ENCODE results near the gene MON2.

The MON2 gene

GRCh38 chr12:62540354-62540753 lies 73.7 kb downstream of the MON2 start:
- 50% methylated on average over 2 of the region's 2 CpGs for WGBS
- Histone ChIP-seq H3K23ac (ENCODE audit: low read length in 2 of 2) (no peak overlapping the region), H3K9me3 (ENCODE audit: control insufficient read depth, low read length) (no peaks in the 10 kb centered on the region)

GRCh38 chr12:62542814-62543213 lies 76.2 kb downstream of the MON2 start:
- no peak for DNase-seq
- Histone ChIP-seq H2AFZ (ENCODE audit: low read depth, low read length) (no peak overlapping the region), H3K4me2 (ENCODE audit: low read length, poor library complexity, severe bottlenecking) (no peak overlapping the region), H2BK120ac (ENCODE audit: low read depth, low read length) (no peak overlapping the region), H3K27ac (ENCODE audit: low read length, poor library complexity, severe bottlenecking) (no peak overlapping the region), H3K4ac (ENCODE audit: low read depth in 1 of 2, low read length in 2 of 2) (no peak overlapping the region), H2BK12ac (ENCODE audit: low read length in 2 of 2) (no peak overlapping the region), H3K14ac (ENCODE audit: low read length in 2 of 2) (no peak overlapping the region), H2AK5ac (ENCODE audit: low read length, severe bottlenecking) (no peak overlapping the region), H3K9me3 (ENCODE audit: control insufficient read depth, low read length) (no peaks in the 10 kb centered on the region), H3K9ac (ENCODE audit: low read length) (no peak overlapping the region), H4K91ac (ENCODE audit: low read length) (no peak overlapping the region), H3K27me3 (ENCODE audit: control insufficient read depth in 1 of 2, insufficient read depth in 1 of 2, low read length in 2 of 2) (no peaks in the 10 kb centered on the region), H3K18ac (ENCODE audit: low read depth in 1 of 2, low read length in 2 of 2) (no peak overlapping the region), H4K8ac (ENCODE audit: low read length) (no peak overlapping the region), H3K79me1 (replicated peaks; ENCODE audit: low read length, poor library complexity, severe bottlenecking) (peaks cover 8% of the 10 kb centered on the region), H3K23ac (ENCODE audit: low read length in 2 of 2) (no peak overlapping the region), H3K4me1 (ENCODE audit: control insufficient read depth, insufficient read depth, low read depth, low read length) (no peaks in the 10 kb centered on the region), H3K36me3 (ENCODE audit: control insufficient read depth in 1 of 2, insufficient read depth in 2 of 2, low read depth in 1 of 2, low read length in 2 of 2) (peaks cover 9 to 94% of the 10 kb centered on the region in 2 experiments), H2BK5ac (ENCODE audit: low read depth, low read length, poor library complexity, severe bottlenecking) (no peak overlapping the region), H3K4me3 (ENCODE audit: insufficient read depth in 1 of 2, low read depth in 1 of 2, low read length in 2 of 2) (no peak overlapping the region), H2BK15ac (ENCODE audit: low read depth, poor library complexity, severe bottlenecking) (no peak overlapping the region)
- no CpG with 5 or more reads among the region's 1 CpG for WGBS

More at GRCh38 chr12:62540354-62540753, 73.7 kb downstream of the MON2 start:
- no peaks in the 10 kb centered on the region for H3K4me1 ChIP-seq (ENCODE audit: control insufficient read depth, insufficient read depth, low read depth, low read length)
- no peak overlapping the region for H3K27ac ChIP-seq (ENCODE audit: low read length, poor library complexity, severe bottlenecking)
- H4K91ac ChIP-seq (ENCODE audit: low read length) = no peak overlapping the region
- no peak overlapping the region for H3K4me2 ChIP-seq (ENCODE audit: low read length, poor library complexity, severe bottlenecking)
- H3K9ac ChIP-seq (ENCODE audit: low read length) = no peak overlapping the region
- no peak overlapping the region for H2BK12ac ChIP-seq (ENCODE audit: low read length in 2 of 2)
- peaks cover 6 to 94% of the 10 kb centered on the region in 2 experiments for H3K36me3 ChIP-seq (ENCODE audit: control insufficient read depth in 1 of 2, insufficient read depth in 2 of 2, low read depth in 1 of 2, low read length in 2 of 2)
- H3K79me1 ChIP-seq (replicated peaks; ENCODE audit: low read length, poor library complexity, severe bottlenecking) = peaks cover 9% of the 10 kb centered on the region
- H2AFZ ChIP-seq (ENCODE audit: low read depth, low read length) = no peak overlapping the region
- no peak overlapping the region for H2BK5ac ChIP-seq (ENCODE audit: low read depth, low read length, poor library complexity, severe bottlenecking)
- no peak overlapping the region for H2BK120ac ChIP-seq (ENCODE audit: low read depth, low read length)
- no peak overlapping the region for H3K4me3 ChIP-seq (ENCODE audit: insufficient read depth in 1 of 2, low read depth in 1 of 2, low read length in 2 of 2)
- H3K4ac ChIP-seq (ENCODE audit: low read depth in 1 of 2, low read length in 2 of 2) = no peak overlapping the region
- H3K18ac ChIP-seq (ENCODE audit: low read depth in 1 of 2, low read length in 2 of 2) = no peak overlapping the region
- no peak for DNase-seq
- no peak overlapping the region for H2AK5ac ChIP-seq (ENCODE audit: low read length, severe bottlenecking)
- no peaks in the 10 kb centered on the region for H3K27me3 ChIP-seq (ENCODE audit: control insufficient read depth in 1 of 2, insufficient read depth in 1 of 2, low read length in 2 of 2)
- no peak overlapping the region for H3K14ac ChIP-seq (ENCODE audit: low read length in 2 of 2)
- no peak overlapping the region for H4K8ac ChIP-seq (ENCODE audit: low read length)
- no peak overlapping the region for H2BK15ac ChIP-seq (ENCODE audit: low read depth, poor library complexity, severe bottlenecking)

GRCh38 chr12:62543324-62543723 lies 76.7 kb downstream of the MON2 start:
- no peak for DNase-seq
- 100% methylated on average over 5 of the region's 5 CpGs for WGBS
- H3K79me1 ChIP-seq (replicated peaks; ENCODE audit: low read length, poor library complexity, severe bottlenecking) = peaks cover 8% of the 10 kb centered on the region

GRCh38 chr12:62543741-62544140 lies 77.1 kb downstream of the MON2 start:
- Histone ChIP-seq H3K4me3 (ENCODE audit: insufficient read depth in 1 of 2, low read depth in 1 of 2, low read length in 2 of 2) (no peak overlapping the region), H3K79me1 (replicated peaks; ENCODE audit: low read length, poor library complexity, severe bottlenecking) (peaks cover 8% of the 10 kb centered on the region), H2AK5ac (ENCODE audit: low read length, severe bottlenecking) (no peak overlapping the region), H3K4me1 (ENCODE audit: control insufficient read depth, insufficient read depth, low read depth, low read length) (no peaks in the 10 kb centered on the region), H3K9ac (ENCODE audit: low read length) (no peak overlapping the region), H3K4me2 (ENCODE audit: low read length, poor library complexity, severe bottlenecking) (no peak overlapping the region), H3K18ac (ENCODE audit: low read depth in 1 of 2, low read length in 2 of 2) (no peak overlapping the region), H3K27ac (ENCODE audit: low read length, poor library complexity, severe bottlenecking) (no peak overlapping the region), H2BK15ac (ENCODE audit: low read depth, poor library complexity, severe bottlenecking) (no peak overlapping the region), H4K91ac (ENCODE audit: low read length) (no peak overlapping the region), H4K8ac (ENCODE audit: low read length) (no peak overlapping the region), H3K36me3 (ENCODE audit: control insufficient read depth in 1 of 2, insufficient read depth in 2 of 2, low read depth in 1 of 2, low read length in 2 of 2) (peaks cover 9 to 93% of the 10 kb centered on the region in 2 experiments), H2AFZ (ENCODE audit: low read depth, low read length) (no peak overlapping the region), H3K14ac (ENCODE audit: low read length in 2 of 2) (no peak overlapping the region), H3K27me3 (ENCODE audit: control insufficient read depth in 1 of 2, insufficient read depth in 1 of 2, low read length in 2 of 2) (no peaks in the 10 kb centered on the region), H3K9me3 (ENCODE audit: control insufficient read depth, low read length) (no peaks in the 10 kb centered on the region), H2BK120ac (ENCODE audit: low read depth, low read length) (no peak overlapping the region), H3K23ac (ENCODE audit: low read length in 2 of 2) (no peak overlapping the region), H2BK12ac (ENCODE audit: low read length in 2 of 2) (no peak overlapping the region), H3K4ac (ENCODE audit: low read depth in 1 of 2, low read length in 2 of 2) (no peak overlapping the region), H2BK5ac (ENCODE audit: low read depth, low read length, poor library complexity, severe bottlenecking) (no peak overlapping the region)
- WGBS = 86% methylated on average over 3 of the region's 3 CpGs
- DNase-seq = no peak

More at GRCh38 chr12:62543324-62543723, 76.7 kb downstream of the MON2 start:
- no peak overlapping the region for H2BK12ac ChIP-seq (ENCODE audit: low read length in 2 of 2)
- H3K27me3 ChIP-seq (ENCODE audit: control insufficient read depth in 1 of 2, insufficient read depth in 1 of 2, low read length in 2 of 2) = no peaks in the 10 kb centered on the region
- H2BK5ac ChIP-seq (ENCODE audit: low read depth, low read length, poor library complexity, severe bottlenecking) = no peak overlapping the region
- H4K91ac ChIP-seq (ENCODE audit: low read length) = no peak overlapping the region
- no peak overlapping the region for H3K4ac ChIP-seq (ENCODE audit: low read depth in 1 of 2, low read length in 2 of 2)
- H3K36me3 ChIP-seq (ENCODE audit: control insufficient read depth in 1 of 2, insufficient read depth in 2 of 2, low read depth in 1 of 2, low read length in 2 of 2) = peaks cover 9 to 94% of the 10 kb centered on the region in 2 experiments
- H2AK5ac ChIP-seq (ENCODE audit: low read length, severe bottlenecking) = no peak overlapping the region
- no peak overlapping the region for H3K9ac ChIP-seq (ENCODE audit: low read length)
- H3K4me3 ChIP-seq (ENCODE audit: insufficient read depth in 1 of 2, low read depth in 1 of 2, low read length in 2 of 2) = no peak overlapping the region
- no peaks in the 10 kb centered on the region for H3K9me3 ChIP-seq (ENCODE audit: control insufficient read depth, low read length)
- H2BK120ac ChIP-seq (ENCODE audit: low read depth, low read length) = no peak overlapping the region
- H3K23ac ChIP-seq (ENCODE audit: low read length in 2 of 2) = no peak overlapping the region
- no peak overlapping the region for H2BK15ac ChIP-seq (ENCODE audit: low read depth, poor library complexity, severe bottlenecking)
- no peak overlapping the region for H3K27ac ChIP-seq (ENCODE audit: low read length, poor library complexity, severe bottlenecking)
- no peaks in the 10 kb centered on the region for H3K4me1 ChIP-seq (ENCODE audit: control insufficient read depth, insufficient read depth, low read depth, low read length)
- no peak overlapping the region for H2AFZ ChIP-seq (ENCODE audit: low read depth, low read length)
- H4K8ac ChIP-seq (ENCODE audit: low read length) = no peak overlapping the region
- no peak overlapping the region for H3K14ac ChIP-seq (ENCODE audit: low read length in 2 of 2)
- H3K18ac ChIP-seq (ENCODE audit: low read depth in 1 of 2, low read length in 2 of 2) = no peak overlapping the region
- H3K4me2 ChIP-seq (ENCODE audit: low read length, poor library complexity, severe bottlenecking) = no peak overlapping the region

All from mesenchymal stem cell (in vitro differentiated cells and primary cell).